Heart left ventricle (tissue), 13 donors: ENCODE data around the gene CTPS1.

Source experiments
- CTCF ChIP-seq, 12 donors: fragments of 200-600 bp; sonication (generic) in 4 of 12; IDR thresholded peaks; one replicate each; pipeline versions ENCODE4 v1.5.0 to v1.8.0; 2018 to 2022; ENCODE audit warnings: antibody characterized with exemption in 12 of 12, mild to moderate bottlenecking in 5 of 12
- POLR2A ChIP-seq, 2 donors: fragments of 450-650 bp; IDR thresholded peaks; one replicate each; pipeline ENCODE4 v1.6.1; 2017; ENCODE audit warnings: antibody characterized with exemption in 2 of 2, mild to moderate bottlenecking in 2 of 2, moderate library complexity in 2 of 2
- donor health status: ischemic (EF 13 %, LVEDD 7.1; RV severe dilation, severe dysfunction).
- donor health status: DM: no; HTN: yes; CAD: no.
- donor health status: DM: no; HTN: no; CAD: no.
- donor health status: ischemic (EF 25% LVEDD 6.9; RV normal size, moderate dysfunction).
- donor health status: ischemic (EF 25% LVEDD 5.7; RV mildly dilated, moderate dysfunction).
- donor health status: ischemic (EF 35%, LVEDD 5.7; RV mildly dilated, moderate dysfunction).
- donor health status: nonischemic (EF 11% LVEDD 7.7; RV severe dilation, severe dysfunction).
- donor health status: DM: yes; HTN: yes; CAD: no.
- donor health status: PGD.
- donor health status: ischemic (EF 29% LVEDD 5.4; RV normal size, mild dysfunction).
- donor health status: nonischemic (EF 23%, LVEDD 6.1; RV moderate dilation, normal function).

- TF ChIP-seq POLR2A (IDR thresholded peaks at IDR 0.05) (no peak), CTCF (IDR thresholded peaks at IDR 0.05) (no peak)
Measured at GRCh38 chr1:41045740-41046139, 66.2 kb downstream of the CTPS1 start.
